NCI-H524 (cell line): ENCODE results near the gene APLP2.
A peak's percentile ranks its signal among the peaks of the same experiment; 100 is the strongest.

Experiments
- DNase-seq, 2 experiments: peaks; one replicate each; lab custom pipeline; 2025; lab: John Stamatoyannopoulos, UW

The APLP2 gene

GRCh38 chr11:130055617-130056016, 14.1 kb upstream of the APLP2 start:
- no peak for DNase-seq

- no peak for DNase-seq
Observed at GRCh38 chr11:130061017-130061416, 8.7 kb upstream of the APLP2 start.

DNA sequence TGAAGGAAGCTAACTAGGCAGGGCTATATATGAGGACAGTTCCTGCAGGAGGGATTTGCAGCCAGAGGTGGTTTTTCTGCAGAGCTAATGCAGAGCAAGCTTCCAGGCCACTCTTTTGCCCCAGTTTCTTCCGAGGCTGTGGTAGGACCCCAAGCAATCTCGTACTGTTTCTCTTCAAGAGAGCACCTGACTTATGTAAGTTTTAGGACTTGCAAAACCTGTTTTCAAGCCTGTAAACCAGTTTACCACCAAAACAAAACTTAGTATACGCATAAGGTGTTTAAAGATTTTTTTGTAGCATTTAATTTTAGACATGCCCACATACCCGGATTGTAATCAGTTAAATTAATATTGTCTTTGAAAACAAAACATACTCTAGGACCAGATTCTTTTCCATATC, 7.7 kb upstream of the APLP2 start:
- no peak for DNase-seq

- DNase-seq: no peak
Observed at GRCh38 chr11:130063451-130063850, 6.2 kb upstream of the APLP2 start.

- DNase-seq: no peak
Observed at GRCh38 chr11:130064596-130064995, 5.1 kb upstream of the APLP2 start.

GRCh38 chr11:130066338-130066737, 3.4 kb upstream of the APLP2 start:
- no peak for DNase-seq

GRCh38 chr11:130068546-130068985, 1.1 kb upstream of the APLP2 start:
- DNase-seq: no peak

DNA sequence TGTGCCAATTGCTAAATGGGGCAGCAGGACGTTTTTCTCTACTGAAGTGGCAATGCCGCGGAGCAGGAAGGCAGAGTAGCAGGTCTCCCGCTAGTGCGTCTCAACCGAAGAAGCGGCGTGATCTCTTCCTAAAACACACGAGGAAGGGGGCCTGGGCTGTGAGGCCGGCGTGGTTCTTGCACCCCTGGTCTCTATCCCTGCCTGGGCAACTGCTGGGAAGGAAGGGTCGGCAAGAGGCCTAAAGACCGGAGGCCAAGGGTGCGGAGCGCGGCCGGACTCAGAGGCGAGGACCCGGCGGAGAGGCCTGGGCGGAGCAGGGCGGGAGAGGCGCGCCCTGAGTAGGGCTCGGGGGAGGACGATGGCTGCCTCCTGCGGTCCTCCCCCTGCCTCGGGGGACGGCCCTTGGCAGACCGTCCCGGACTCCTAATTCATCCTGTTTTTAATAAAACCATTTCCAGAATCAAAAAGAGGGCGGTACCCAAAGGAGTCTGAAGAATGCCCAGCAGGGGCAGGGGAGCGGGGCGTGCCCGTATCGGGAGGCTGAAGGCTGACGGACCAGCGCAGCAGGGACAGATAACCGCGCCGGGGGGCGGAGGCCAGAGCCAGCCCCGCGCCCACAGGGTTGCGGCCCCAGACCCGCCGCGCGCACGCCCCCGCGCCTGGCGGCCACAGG, 572 bp upstream of the APLP2 start:
- peak in 1 of 2 experiments; percentile 76 for DNase-seq

GRCh38 chr11:130070109-130070845, 583 bp downstream of the APLP2 start:
- DNase-seq: peak in 1 of 2 experiments; percentile 28

- DNase-seq: no peak
Observed at GRCh38 chr11:130070846-130071200, 1.1 kb downstream of the APLP2 start.

GRCh38 chr11:130071211-130071712, 1.6 kb downstream of the APLP2 start:
- peak in 1 of 2 experiments; percentile 10 for DNase-seq

GRCh38 chr11:130074736-130075135, 5.0 kb downstream of the APLP2 start:
- DNase-seq: no peak

DNA sequence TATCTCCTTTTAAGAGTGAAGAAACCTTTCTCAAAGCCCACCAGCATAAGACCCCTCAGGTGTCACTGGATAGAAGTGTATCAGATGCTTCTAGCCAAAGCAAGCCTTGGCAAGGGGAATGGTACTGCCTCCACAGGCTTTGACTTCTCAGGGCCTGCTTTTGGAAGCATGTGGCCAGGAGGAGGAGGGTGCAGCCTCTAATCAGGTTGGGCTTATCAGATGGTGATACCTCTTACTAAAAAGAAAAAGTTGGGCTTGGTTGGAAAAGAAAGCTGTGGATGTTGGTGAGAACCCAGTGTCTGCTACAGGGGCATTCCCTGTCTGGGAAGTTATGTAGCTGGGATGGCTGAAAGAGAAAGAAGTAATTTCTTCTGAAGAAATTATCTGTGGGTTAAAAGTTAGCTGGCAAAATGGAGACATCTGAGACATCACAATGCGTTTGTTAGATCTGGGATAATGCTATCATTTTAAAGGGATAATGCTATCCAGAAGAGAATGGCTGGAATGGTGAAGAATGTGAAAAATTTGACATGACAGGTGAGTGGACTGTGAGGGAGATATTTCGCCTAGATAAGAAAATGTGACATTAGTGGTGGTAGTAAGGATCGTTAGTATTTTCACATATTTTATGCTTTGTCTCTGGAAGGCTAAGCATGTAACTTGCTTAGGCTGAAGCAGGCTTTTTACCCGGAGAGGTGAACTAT, 7.2 kb downstream of the APLP2 start:
- DNase-seq: no peak

DNA sequence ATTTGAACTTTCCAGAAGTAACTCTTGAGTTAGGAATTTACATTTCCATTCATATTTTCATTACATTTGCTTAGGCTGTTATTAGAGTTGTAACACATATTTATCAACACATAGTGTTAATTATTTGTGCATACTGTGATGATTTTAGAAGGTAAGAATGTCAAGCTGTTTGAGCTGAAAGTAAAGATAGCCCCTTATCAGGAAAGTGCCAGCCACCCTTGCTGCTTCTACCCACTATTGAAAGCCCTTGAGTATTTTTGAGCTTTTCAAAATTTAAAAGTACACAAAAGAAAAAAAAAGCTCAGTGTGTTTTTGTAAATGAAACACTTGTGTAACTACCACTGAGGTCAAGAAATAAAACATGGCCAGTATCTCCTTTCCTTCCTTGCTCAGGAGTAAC, 8.0 kb downstream of the APLP2 start:
- no peak for DNase-seq

DNA sequence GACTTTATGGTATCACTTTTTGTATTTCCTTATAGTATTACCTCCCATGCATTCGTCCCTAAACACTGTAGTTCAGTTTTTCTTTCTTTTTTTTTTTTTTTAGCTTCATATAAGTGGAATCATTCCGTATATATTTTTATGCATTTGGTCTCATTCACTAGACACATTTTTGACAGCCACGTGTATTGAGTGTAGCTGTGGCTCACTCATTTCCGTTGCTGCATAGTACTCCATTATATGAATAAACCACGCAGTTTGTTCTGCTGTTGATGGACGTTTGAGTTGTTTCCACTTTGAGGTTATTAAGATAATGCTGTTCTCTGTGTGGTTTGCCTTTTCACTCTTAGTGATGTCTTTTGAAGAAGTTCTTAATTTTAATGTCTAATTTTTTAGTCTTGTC, 8.4 kb downstream of the APLP2 start:
- DNase-seq: no peak

DNA sequence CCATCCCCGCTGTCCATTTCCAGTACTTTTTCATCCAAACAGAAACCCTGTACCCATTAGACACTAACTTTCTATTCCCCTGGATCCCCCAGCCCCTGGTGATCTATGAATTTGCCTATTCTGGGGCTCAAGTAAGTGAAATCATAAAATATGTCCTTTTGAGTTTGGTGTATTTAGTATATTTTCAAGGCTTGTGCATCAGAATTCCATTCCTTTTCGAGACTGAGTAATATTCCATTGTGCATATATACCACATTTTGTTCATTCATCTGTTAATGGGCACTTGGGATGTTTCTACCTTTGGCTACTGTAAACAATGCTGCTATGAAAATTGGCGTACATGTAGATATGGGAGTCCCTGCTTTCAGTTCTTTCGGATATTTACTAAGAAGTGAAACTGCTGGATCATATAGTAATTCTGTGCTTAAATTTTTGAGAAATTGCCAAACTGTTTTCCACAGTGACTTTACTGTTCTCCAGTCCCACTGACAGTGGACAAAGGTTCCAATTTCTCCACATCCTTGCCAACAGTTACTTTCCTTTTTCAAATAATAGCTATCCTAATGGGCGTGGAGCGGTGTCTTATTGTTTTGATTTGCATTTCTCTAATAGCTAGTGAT, 16.1 kb downstream of the APLP2 start:
- no peak for DNase-seq

- DNase-seq: no peak
Observed at GRCh38 chr11:130086669-130087068, 17.0 kb downstream of the APLP2 start.

GRCh38 chr11:130087294-130087926, 17.7 kb downstream of the APLP2 start:
- no peak for DNase-seq

DNA sequence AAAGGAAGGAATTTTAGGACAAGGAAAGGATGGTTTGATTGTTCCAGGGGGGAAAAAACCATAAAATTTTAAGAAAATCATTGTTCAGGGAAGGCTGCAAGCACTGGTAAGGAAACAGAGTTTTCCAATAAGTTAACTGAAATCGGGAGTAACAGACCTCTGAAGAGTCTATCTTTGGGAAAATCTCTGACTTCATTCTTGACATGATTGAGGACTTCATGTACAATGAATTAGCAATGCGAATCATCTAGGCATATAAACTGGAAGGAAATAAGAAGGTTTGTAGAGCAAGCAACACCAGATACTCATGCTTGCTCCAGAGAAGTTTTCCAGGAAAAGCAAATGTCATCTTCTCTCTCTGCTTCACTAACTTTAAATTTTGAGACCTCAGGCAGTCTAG, 18.5 kb downstream of the APLP2 start:
- no peak for DNase-seq

DNA sequence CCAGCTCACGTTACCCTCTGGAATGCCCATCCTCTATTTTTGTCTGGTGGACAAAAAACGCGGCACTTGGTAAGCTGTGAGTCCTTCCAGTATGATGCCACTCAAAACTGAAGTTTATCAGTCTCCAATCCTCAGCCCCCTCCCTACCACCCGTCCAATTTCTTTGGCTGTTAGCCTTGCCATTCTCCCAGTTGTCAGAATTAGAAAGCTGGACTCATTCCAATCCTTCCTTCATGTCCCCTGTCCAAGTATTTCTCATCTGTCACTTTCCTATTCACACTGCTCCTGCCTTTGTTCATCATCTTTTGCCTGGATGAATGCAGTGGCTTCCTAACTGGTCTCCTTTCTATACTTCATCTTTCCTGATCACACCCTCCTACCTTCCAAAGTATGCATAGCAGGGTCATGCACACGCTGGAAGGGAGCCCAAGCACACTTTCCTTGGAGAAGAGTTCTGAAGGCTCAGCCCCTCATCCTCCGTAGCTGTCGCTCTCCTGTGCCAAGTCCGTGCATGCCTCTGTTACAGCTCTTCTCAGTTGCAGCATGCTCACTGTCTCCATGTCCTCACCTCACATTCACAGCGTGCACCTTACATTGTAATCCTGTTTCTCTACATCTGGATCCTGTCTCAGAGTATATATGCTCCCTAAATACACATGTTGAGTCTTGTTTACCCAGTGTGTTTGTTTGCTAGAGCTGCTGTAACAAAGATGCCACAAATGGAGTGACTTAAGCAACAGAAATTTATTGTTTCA, 19.4 kb downstream of the APLP2 start:
- DNase-seq: no peak

GRCh38 chr11:130089674-130090073, 20.0 kb downstream of the APLP2 start:
- no peak for DNase-seq
